Measurements from ENCODE around the gene SYCP2.
"Not testable (repeated sequence)": the region's sequence is repeated elsewhere in the genome, so short reads cannot be mapped to it uniquely, and the experiment has no call there.

SYCP2 gene

DNA sequence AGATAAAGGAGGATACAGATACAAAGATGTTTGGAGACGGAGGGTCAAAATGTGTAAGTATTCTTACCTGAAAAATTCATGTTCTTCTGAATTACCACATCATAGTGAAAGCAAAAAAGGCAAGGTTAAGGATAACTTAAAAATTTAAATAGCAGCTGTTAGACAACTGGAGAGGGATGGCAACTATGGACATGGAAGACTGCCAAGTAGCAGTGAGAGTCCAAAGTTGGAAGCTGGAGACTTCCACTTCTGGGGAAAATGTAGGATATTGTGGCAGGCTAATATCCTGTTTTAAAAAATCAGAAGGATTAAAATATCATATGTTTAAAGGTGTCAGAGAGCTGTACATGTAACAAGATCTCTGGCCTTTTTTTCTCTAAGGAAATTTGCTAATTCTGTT is 29.8 kb downstream of the SYCP2 start:
- no peak for DNase-seq

DNA sequence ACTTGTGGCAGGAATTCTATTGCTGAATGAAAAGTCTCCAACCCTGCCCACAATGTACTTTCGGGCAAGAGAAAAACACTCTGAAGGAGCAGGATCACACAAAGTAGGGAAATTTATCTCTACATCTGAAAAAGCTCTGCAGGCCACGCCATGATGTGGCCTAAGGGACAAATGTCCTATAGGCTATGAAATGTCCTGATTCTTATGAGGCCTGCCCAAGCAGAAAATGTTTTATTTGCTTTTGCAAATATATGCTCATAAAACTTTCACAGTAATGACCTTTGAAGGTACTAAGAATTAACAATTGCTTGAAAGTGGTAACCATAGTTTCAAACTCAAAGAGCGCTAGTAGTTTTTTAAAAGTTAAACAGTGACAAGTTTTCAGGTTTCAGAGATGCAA is 31.0 kb downstream of the SYCP2 start:
- DNase-seq = no peak

DNA sequence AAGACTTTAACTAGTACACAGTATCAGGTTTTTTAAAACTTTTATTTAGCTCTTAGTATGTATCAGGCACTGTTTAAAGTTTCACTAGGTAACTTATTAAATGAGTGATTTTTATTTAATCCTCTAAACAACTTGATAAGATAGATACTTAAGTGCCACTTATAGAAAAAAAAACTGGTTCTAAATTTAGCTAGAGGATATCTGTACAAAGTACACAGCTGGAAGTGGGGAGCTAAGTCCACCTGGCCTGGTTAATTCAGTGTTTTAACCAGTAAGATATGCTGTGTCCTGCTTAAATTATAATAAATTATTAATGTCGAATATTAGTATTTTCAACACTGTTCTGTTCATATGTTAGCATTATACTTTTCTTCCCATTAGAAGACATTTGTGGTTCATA is 37.5 kb downstream of the SYCP2 start:
- no peak for DNase-seq

DNA sequence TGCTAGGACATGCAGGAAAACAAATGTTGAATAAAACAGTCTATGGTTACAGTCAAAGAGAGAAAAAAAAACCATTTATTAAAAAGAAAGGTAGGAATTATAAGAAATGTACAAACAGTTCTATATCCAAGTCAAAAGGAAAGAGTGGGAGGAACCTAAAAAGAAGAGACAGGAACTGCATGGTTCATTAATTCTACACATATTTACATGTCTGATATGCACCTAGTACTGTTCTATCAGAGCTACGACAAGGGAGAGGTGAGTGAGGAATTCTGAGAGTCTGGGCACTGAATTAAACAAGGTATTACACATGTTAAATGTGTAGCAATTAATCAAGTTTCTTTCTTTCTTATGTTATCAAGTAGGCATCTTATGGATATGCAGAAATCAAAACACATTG is 41.9 kb downstream of the SYCP2 start:
- no peak for DNase-seq

DNA sequence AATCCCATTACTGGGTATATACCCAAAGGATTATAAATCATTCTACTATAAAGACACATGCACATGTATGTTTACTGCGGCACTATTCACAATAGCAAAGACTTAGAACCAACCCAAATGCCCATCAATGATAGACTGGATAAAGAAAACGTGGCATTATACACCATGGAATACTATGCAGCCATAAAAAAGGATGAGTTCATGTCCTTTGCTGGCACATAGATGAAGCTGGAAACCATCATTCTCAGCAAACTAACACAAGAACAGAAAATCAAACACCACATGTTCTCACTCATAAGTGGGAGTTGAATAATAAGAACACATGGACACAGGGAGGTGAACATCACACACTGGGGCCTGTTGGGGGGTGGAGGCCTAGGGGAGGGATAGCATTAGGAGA is 43.4 kb downstream of the SYCP2 start:
- not testable (repeated sequence) for DNase-seq

DNA sequence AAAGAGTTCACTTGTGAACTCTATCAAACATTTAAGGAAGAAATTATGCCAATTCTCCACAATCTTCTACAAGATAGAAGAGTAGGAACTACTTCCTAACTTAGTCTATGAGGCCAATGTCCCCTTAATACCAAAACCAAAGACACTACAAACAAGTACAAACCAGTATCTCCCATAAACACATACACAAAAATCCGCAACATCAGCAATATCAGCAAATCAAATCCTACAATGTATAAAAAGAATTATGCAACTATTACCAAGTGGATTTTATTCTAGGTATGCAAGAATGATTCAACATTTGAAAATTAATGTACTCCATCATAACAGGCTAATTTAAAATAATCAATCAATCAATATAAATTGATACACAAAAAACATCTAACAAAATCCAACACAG is 45.4 kb downstream of the SYCP2 start:
- no peak for DNase-seq

DNA sequence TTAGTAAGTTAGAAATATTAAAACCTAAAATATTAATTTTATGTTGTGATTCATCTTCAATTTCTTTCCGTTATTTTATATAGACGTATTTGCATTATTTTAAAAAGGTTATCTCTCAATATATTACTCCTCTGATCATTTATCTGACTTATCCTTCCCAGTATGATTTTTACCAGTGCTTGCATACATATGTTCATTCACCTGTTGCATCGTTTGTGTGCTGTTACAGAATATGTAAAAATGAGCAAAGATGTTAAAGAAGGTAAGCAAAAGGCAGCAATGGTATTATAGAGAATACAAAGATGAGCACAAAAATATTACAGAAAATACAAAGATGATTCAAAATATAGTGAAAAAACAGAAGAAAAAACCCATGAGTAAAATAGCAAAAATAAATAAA is 48.9 kb downstream of the SYCP2 start:
- DNase-seq = no peak

DNA sequence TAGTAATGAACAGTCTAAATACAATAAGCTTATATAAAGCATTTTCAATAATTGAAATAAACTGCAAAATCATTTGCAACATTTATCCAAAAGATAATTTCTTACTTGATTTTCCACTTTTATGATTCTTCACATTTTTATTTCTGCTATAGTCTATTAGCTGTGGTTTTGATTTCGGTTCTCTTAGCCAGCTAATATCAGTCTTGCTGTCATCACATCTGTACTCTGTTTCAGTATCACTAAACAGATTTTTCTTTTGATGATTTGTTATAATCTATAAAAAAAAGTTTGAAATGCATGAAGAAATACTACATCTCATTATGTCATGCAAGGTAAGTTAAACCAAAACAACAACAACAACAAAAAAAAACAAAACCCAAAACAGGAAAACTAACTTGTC is 53.2 kb downstream of the SYCP2 start:
- no peak for DNase-seq

DNA sequence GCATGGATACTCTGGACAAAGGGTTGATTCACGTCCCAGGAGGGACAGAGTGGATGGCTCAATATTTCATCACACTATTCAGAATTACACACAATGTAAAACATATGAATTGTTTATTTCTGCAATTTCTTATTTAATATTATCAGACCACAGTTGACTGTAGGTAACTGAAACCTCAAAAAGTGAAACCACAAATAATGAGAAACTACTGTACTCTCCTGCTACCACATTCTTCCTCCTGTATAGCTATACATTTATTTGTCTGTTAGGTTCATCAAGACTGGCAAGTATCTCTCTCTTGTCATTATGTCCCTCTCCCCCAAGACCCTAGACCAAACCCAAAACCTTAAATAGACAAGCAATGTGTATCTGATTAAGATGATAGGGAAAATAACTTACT is 60.0 kb downstream of the SYCP2 start:
- no peak for DNase-seq

DNA sequence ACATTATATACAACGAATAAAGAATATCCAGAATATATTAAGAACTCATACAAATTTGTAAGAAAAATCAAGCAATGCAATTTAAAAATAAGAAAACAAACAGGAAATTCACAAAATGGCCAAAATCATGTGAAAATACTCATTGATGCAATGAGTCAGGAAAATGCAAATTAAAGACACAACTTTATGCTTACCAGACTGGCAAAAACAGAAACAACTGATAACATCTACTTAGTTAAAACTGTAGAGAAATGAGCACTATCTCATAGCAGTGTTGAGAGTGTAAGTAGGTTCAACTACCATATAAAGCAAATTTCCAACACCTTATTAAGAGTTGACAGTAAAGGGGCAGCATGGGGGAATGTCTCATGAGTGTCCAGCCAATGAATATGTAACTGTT is 62.3 kb downstream of the SYCP2 start:
- DNase-seq = no peak

DNA sequence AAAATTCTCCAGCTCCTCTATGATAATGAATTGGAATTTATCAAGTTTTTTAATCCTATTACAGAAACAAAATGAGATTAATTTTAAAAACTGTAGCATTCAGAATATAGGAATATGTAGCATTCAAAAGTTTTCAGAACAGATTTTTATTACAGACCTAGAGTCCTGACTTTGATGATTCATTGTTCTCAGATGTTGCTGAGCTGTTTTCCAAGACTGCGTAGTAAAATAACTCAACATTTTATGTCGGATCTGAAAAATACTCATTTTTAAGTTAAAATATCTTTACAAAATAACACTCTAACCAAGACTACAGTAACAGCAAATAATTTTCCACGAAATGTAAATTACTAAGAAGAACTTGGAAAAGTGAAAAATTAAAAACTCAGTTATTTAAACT is 67.1 kb downstream of the SYCP2 start:
- DNase-seq = no peak

DNA sequence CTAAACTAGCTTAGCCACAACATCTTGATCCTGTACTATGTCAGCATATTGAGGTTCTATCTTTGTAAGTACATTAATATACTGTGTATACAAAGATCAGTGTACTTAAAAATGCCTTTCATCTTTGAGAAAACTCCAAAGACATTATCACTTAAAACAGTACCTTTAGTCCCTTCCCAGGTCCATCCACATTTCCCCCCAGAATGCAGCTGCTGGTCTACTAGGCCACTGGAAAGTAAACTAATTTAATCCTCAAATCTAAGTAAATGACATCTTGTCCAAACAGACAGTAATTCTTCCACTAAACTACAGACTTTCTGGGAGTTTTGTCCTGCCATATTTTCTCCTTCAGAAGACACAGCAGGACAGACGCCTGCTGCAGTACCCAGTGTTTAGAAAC is 68.7 kb downstream of the SYCP2 start:
- DNase-seq = no peak

DNA sequence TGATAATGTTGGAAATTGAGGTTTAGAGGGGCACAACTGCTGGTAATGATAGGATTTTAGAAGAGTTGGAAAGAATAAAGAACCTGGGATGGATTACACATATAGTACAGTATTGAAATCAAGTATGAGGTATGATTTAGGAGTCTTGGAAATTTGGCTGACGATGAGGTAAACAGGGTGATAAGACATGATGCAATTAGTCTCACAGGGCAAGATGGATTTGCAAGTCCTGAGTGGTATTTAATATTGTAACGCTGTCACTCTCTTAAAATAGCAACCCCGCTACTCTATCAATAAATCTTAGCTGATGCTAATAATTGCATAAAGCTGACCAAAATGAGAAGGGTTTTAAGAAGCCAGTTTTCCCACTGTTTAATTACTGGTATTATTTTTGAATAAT is 70.4 kb downstream of the SYCP2 start:
- DNase-seq = no peak

DNA sequence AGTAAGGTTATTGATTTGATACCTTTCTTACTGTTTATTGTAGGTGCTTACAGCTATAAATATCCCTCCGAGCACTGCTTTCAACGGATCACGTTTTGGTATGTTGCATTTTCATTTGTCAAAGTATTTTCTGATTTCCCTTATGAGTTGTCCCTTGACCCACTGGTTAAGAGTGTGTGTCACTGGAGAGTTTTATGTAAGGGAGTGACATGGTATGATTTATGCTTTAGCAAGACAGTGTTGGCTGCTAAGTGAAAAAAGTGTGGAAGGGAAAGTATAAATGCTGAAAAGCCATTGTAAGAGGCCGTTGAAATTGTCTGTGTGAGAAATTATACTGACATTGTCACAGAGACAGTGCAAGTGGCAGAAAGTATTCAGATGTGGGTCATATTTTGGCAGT is 72.0 kb downstream of the SYCP2 start:
- no peak for DNase-seq

DNA sequence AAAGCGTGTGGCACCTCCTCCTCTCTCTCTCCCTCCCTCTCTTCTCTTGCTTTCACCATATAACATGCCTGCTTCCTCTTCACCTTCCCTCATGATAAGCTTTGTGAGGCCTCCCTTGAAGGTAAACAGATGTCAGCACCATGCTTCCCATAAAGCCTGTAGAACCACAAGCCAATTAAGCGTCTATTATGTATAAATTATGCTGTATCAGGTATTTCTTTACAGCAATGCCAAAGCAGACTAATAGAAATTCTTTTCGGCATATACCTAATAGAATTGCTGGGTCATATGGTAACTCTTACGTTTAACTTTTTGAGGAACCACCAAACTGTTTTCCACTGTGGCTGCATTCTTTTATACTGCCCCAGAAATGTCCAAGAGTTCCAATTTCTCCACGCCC is 75.0 kb downstream of the SYCP2 start:
- no peak for DNase-seq

DNA sequence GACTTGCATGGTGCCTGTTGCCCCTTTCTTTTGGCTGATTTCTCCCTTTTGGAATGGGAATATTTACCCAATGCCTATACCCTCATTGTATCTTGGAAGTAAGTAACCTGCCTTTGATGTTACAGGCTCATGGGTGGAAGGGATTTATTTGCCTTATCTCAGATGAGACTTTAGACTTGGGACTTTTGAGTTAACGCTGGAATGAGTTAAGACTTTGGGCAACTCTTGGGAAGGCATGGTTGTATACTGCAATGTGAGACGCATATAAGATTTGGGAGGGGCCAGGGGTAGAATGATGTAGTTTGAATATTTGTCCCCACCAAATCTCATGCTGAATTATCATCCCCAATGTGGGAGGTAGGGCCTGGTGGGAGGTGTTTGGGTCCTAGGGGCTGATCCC is 75.5 kb downstream of the SYCP2 start:
- no peak for DNase-seq

DNA sequence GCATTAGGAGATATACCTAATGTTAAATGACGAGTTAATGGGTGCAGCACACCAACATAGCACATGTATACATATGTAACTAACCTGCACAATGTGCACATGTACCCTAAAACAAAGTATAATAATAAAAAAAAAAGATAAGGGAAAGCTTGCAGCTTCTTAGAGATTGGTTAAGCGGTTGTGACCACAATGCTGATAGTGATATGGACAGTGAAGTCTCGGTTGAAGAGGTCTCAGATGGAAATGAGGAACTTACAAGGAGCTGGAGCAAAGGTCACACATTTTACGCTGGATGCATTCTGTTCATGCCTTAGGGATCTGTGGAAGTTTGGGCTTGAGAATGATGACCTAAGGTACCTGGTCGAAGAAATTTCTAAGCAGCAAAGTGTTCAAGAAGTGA is 76.5 kb downstream of the SYCP2 start:
- DNase-seq = not testable (repeated sequence)

DNA sequence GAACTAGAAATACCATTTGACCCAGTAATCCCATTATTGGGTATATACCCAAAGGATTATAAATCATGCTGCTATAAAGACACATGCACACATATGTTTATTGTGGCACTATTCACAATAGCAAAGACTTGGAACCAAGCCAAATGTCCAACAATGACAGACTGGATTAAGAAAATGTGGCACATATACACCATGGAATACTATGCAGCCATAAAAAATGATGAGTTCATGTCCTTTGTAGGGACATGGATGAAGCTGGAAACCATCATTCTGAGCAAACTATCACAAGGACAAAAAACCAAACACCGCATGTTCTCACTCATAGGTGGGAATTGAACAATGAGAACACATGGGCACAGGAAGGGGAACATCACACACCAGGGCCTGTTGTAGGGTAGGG is 76.9 kb downstream of the SYCP2 start:
- not testable (repeated sequence) for DNase-seq

DNA sequence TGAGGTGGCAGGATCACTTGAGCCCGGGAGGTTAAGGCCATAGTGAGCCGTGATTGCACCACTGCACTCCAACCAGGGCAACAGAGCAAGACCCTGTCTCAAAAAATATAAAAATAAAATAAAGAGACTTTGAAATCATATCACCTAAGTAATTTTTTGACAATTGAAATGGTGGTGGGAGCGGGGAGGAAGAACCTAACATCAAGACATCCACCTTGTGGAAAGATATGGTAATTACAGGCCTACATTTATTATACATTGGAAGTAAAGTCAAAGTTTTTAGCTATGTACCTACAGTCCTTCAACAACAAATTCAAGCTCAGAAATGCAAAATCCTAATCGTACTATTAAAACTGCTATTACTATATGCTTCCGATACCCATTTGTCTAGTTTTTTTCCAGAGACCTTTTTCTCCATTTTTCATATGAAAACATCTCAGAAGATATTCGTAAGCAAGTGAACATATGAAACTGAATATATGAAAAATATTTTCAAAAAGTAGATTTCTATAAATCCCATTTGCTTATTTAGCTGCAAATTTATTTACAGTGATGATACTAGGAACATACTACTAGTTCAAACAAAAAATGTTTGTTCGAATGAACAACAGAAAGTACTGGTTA is 83.3 kb downstream of the SYCP2 start:
- peak in 1 of 5 donors; percentile 13 for DNase-seq

DNA sequence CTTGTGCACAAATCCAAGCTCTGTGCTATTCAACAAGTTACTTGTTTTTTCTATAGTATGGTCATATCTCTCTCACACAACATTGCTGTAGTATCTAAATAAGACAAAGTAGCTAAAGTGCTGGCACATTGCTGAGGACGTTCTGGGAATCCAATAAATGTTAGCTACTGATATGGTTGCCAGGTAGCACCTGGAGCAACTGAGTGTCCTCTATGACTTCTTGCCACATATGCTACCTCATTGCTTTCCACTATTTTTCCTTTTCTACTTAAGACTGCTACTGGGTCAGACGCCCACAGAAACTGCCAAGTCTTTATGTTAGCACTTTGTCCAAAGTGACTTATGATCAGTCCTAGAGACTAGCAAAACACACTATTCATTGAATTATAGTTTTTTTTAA is 85.3 kb downstream of the SYCP2 start:
- no peak for DNase-seq

DNA sequence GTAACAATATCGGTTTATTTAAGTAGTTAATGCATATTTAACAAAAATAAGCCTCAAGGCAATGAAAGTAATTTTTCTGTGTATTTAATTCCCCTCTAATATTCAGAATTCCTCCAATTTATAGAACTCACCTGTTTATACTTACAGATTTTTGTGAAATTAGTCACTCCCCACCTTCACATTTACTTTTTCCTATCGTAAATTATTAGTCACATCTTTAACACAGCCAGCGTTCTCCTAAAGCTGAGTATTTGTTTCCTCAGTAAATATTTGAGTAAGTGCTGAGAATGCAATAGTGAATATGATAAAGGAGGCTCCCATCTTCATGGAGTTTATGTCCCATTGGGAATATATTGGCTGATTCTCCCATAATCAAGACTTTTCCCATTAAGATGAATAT is 88.0 kb downstream of the SYCP2 start:
- DNase-seq = no peak

DNA sequence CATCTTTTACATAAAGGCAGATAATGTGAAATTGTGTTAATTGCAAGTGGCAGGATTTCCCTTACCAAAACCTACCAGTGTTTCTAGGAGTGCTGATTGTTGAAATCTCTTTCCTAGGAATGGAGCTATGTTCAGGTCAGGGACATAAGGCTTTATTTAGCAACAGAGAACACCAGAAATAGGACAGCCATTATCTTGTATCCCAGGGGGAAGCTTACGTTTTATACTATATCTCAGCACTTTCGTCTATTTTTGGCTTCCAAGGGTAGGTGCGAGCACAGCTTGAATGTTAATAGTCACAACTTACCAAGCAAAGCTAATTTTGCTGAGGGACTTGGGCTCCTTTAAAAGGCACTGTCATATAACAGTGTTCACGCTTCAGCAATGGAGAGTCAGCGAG is 94.0 kb downstream of the SYCP2 start:
- DNase-seq = no peak

DNA sequence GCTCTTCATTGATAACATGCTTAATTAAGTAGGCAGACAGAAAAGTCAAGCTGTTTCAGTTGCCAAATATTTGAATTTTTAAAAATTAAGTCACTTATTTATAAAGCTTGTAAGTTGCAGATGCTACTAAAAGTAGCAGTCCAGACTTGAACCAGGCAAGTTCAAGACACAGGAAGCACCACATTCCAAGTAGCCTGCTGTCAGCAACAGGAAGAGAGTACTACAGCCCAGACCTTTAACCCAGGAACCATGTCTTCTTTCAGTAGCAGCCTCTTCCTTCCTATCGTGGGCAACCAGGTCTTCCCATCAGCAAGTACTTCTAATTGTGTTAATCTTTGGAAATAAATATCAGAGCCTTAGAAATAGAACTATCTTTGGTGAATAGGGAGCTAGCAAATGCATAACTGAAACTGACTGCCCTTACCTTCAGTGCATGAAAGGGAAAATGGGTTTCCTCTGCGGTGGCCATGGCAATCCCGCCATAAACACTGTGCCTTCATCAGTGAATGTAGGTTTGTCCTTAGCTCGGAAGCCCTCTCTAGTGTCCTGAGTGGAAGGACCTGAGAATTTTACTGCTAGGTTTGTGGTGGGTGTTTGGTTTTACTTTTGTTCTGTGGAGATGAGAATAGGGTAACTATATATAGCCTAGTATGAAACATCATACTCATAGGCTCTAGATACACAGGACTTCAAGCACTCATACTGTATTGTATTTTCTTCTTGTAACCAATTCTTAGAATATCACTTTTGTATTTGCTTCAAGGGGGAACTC is 95.6 kb downstream of the SYCP2 start:
- DNase-seq = no peak

DNA sequence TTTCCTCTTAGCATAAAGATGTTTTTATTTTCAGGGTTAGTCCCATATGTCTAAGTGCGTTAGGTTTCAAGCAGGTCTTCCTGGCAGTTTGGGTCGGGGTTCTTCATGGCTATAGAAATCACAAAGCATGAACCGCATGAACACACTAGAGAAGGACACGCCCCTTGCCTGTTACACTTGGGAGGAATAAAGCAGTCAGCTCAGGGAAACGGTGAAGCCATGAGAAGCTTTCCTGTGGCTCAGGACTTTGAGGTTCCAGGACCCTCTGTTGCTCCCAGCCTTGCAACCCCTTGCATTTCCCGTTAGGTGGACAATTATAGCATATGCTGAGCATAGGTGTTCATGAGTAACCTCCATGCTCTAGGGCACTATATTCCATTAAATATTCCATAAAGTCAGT is 96.7 kb downstream of the SYCP2 start:
- no peak for DNase-seq

All from T-helper 1 cell (primary cell).